Stimulated activated naive CD4-positive, alpha-beta T cell treated with Interleukin-2 at 50 U/mL for 16 hours (primary cell): ENCODE data around the gene MCTP2.
A peak's percentile ranks its signal among the peaks of the same experiment; 100 is the strongest.

ENCODE experiments used
- DNase-seq: peaks from one replicate; lab custom pipeline; 2025; lab: John Stamatoyannopoulos, UW

Gene MCTP2

DNA sequence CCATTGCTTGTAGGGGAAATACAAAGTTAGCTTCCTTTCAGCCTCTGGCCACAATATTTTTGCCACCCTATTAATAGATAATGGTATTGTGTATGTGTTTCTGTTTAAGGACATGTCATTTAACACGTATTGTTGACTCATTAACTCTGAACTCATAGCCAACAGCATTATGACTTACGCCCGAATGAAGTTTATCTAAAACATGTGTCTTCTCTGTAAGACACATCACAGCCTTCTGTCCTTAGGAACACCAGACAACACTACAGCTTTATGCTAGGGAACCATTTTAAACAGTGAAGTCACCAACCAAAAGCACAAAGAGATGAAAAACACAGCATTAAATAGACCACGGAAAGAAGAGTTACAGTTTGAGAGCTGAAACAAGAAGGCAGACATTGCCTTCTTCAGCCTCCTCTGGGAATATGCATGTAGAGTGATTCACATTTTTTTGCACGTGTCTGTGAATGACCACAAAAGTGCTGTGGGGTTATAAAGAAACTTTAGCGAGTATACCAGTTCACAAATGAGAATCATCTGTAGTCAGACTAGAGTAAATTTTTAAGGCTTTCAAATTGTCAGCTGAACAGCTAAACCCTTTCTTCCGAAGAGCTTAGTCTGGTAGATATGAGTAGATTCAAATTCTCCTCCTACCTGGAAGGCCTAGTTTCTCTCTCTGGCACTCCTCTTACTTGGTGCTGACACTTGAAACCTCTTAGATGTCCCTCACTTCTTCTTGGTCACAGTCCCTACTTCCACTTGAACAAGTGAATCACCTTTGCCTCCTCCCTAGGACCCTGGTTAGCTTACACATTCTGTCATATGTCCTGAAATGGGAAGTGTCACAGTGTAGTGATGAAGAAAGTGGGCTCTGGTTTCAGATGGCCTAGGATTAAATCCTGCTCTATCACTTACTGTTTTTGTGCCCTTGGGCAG lies 32.2 kb downstream of the MCTP2 start:
- DNase-seq, result no peak

- DNase-seq, result no peak
Observed at GRCh38 chr15:94265009-94265408, 33.6 kb downstream of the MCTP2 start.

- no peak for DNase-seq
Observed at GRCh38 chr15:94265982-94266381, 34.6 kb downstream of the MCTP2 start.

DNA sequence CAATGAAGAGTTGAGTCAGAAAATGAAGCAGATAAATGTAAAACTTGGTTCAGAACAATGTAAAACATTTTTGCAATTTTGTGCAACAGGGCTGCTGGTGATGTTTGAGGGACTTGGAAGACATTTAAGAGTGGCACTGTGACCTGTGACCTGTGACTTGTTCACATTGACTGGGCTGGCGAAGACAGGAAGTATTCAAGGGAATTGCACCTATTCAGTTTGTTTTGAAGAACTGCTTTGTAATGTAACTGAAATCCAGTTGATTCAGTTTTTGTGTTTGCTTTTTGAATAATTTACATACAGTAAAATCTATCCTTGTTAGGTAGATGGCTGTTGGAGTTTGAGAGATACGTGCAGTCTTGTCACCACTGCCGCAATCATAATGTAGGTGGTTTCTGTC lies 35.4 kb downstream of the MCTP2 start:
- DNase-seq, result no peak

DNA sequence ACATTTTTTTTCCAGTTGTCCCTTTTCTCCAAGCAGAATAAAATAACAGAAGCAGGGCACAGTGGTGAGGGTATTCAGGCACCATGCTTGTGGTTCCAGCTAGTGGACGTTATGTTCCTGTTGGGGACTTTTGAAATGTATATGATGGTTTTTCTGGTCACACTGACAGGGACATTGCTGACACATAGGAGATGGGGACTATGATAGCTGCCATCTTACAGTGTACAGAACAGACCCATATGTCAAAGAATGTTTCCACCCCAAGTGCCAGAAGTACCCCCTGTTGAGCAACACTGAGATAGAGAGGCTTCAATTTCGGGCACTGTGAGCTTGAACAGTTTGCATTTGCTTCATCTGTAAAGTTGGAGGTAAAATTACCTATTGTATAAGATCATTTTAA lies 38.6 kb downstream of the MCTP2 start:
- DNase-seq, result no peak

DNA sequence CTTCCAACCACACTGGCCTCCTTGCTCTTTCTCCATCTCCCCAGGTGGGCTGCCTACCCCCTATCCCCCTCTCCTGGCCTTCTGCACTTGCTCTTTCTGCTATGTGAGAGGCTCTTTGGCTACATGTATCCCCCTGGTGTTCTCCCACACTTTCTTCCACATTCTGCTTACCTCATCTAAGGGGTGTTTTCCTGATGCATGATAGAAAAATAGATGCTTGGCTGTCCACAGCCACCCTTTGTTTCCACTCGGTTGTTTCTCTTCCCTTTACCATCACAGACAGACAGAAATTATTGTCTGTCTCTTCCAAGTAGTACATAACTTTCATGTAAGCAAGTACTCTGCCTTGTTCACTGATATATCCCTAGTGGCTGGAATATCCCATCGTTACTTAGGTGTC lies 39.2 kb downstream of the MCTP2 start:
- DNase-seq, result no peak

DNA sequence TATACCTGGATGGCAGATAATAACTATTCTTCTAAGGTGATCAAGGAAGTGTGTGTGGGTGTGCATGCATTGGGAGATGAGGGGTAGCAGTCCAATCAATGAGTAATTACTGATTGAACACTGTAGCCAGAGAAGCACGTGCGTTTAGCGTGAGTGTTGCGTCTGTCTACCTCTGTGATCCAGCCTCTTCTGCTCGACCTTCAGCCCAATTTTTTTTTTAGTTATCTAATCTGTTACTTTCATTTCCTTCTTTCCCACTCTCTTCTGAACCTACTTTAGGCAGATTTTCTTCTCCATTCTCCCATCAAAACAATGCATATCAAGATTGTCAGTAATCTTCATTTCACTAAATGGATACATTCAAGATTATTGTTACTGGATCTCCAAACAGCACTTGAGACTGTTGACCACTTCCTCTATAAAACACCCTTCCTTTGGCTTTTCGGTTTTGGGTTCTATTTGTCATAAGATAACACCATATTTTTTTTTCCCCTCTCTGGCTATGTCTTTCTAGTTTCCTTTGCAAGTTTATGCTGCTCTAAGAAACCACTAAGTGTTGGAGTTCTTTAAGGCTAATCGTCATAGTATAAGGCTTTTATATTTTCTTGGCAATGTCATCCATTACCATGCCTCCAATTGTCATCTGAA lies 41.0 kb downstream of the MCTP2 start:
- DNase-seq, result no peak

DNA sequence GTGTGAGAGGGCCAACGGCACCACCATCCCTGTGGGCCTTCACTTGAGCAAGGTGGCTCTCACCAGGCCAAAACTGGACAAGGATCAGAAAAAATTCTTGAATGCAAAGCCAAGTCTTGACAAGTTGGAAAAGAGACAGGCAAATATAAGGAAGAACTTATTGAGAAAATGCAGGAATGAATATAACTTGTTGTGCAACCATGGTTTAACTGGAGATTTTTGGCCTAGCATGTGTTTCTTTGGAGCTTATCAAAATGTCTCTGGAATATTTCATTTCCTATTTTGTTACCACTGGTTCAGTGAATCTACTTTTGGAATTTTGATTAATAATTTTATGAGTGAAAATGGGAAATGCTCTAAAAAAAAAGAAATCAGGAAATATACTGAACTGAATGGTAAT lies 42.5 kb downstream of the MCTP2 start:
- no peak for DNase-seq

GRCh38 chr15:94274745-94275144 lies 43.4 kb downstream of the MCTP2 start:
- DNase-seq, result no peak

DNA sequence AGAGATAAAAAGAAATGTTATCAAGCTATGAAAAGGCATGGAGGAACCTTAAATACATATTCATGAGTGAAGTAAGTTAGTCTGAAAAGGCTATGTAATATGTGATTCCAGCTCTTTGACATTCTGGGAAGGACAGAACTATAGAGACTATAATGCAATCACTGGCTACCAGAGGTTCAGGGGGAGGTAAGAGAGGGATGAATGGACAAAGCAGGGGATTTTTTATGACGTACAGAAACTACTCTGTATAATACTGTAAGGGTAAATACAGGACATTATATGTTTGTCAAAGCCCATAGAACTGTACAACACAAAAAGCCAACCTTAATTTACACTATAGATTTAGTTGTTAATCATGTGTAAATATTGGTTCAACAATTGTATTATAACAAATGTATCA lies 46.1 kb downstream of the MCTP2 start:
- no peak for DNase-seq

- no peak for DNase-seq
Observed at GRCh38 chr15:94279736-94280135, 48.4 kb downstream of the MCTP2 start.

- no peak for DNase-seq
Observed at GRCh38 chr15:94280301-94280700, 48.9 kb downstream of the MCTP2 start.

- no peak for DNase-seq
Observed at GRCh38 chr15:94282269-94283250, 51.2 kb downstream of the MCTP2 start.

GRCh38 chr15:94286583-94286982 lies 55.2 kb downstream of the MCTP2 start:
- no peak for DNase-seq

DNA sequence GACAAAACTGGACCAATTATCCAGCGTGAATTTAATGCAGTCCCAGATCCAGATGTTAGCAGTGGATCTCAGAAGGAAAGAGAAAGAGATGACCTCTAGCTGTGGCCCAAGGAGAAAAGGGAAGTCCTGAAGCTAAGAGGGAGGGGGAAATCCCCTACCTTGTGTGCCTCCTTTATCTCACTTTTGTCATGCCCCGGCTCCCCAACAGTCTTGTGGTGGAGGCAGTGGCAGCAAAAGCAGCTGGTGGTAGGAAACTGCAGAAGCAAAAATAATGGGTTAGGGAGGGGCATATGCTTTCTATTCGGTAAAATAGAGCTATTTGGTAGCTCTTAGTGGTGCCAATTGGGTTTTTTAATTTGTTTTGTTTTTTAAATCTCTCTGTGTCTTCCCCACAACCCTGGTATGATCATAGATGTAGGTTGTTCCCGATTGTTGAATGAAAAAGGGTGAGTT lies 56.5 kb downstream of the MCTP2 start:
- DNase-seq, result peak; percentile 23

DNA sequence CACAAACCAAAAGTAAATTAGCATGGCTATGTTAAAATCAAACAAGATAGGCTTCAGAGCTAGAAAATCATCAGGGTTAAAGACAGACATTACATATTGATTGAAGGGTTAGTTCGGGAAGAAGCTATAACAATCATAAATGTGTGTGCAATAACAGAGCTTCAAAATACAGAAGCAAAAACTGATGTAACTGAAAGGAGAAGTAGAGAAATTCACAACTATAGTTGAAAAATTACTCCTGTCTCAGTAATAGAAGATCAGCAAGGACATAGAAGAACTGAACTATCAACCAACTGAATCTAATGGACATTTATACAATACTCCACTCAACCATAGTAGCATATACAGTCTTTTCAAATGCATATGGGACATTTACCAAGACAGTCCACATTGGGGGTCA lies 59.4 kb downstream of the MCTP2 start:
- DNase-seq, result no peak

DNA sequence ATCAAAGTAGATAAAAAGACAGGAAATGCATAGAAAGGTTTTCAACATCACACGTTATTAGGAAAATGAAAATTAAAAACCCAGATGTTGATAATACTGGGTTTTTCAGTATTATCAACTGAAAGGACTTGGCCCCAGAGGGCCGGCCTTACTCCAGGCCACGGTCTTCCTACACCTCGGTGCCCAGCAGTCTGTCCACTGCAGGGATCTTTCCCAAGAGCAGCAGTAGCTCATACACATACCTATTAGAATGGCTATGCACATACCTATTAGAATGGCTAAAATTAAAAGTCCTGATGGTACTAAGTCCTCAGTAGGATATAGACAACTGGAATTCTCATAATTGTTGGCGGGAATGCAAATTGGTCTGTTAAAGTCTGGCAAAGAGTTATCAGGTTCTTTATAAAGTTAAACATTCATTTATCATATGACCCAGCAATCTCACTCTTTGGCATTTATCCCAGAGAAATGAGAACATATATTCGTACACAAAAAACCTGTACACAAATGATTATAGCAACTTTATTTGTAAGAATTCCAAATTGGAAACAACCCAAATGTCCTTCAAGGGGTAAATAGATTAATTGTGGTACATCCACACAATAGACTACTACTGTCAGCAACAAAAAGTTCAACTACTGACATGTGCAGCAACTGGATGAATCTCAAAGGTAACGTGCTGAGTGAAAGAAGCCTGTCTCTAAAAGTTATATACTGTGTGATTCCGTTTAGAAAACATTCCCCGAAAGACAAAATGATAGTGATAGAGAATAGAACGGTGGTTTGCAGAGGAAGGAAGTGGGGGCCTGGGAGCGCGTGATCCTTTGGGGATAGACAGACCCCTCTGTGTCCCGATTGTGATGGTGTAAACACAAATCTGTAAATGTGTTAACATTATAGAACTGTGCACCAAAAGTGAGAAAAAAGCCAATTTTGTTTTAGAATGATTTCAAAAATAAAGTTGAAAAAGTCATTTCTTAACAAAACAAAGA lies 62.3 kb downstream of the MCTP2 start:
- DNase-seq, result no peak

DNA sequence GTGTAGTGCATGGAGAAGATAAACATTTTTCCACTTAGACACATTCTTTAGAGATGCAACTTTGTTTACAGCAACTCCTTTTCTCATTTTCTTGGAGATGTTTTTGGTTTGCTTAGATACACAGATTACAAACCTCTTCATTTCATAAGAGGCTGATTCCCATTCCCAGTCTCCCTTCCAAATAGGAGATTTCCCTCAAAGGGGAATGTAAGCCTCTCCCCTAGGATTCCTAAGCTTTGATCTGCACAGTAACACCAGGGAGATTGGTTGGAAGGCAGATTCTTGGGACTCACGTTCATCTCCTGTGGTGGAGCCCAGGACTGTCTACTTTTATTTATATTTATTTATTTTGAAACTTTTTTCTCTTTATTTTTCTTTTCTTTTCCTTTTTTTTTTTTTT lies 63.2 kb downstream of the MCTP2 start:
- DNase-seq, result no peak

DNA sequence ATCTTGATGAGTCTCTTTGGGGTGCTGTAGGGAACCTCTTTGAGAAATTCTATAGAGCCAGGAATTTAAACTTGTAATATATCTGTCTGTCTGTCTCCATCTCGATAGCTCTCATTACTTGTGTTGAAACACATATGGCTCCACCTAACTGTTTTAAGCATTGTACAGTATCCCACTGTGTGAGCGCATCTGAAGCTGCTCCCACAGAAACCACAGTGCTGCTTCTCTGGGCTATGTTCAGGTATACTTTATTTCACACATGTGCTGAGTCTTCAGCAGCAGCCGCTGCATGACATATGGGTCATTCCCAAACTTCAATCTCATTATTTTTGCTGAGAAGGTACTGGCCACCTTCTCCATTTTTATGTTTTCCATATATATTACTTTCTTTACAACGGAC lies 63.9 kb downstream of the MCTP2 start:
- DNase-seq, result no peak

DNA sequence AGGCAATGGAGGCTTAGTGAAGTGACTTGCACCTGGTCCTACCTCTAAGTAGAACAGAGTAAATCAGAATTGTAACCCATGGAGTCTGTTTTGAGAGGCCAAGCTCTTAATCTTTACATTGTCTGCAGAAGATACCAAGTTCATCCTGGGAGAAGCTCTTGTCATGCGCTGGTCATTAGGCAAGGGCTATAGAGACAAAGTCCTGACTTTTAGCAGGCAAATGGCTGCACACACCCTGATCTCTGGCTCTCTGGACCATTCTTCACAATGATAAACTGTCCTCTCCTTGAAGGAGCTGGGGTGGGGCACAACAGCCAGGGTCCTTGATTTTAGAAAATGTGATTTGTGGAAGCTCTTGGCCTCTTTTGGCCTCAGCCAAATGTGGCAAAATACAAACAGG lies 65.4 kb downstream of the MCTP2 start:
- no peak for DNase-seq

GRCh38 chr15:94297558-94297957 lies 66.2 kb downstream of the MCTP2 start:
- DNase-seq, result no peak
